ENCODE measurements around the gene TUBA1B. TPM values are rescaled to one million over a fixed set of nuclear protein-coding genes. Genes with fewer than 3 reads are reported as not detected.
A peak's percentile ranks its signal among the peaks of the same experiment; 100 is the strongest.

Gene TUBA1B
- total and polyA plus RNA-seq, 2 of the 13 experiments (the other 11 are each of a cell fraction or from before 2014, with no cell fraction given): 1,275 to 1,353 TPM

DNA sequence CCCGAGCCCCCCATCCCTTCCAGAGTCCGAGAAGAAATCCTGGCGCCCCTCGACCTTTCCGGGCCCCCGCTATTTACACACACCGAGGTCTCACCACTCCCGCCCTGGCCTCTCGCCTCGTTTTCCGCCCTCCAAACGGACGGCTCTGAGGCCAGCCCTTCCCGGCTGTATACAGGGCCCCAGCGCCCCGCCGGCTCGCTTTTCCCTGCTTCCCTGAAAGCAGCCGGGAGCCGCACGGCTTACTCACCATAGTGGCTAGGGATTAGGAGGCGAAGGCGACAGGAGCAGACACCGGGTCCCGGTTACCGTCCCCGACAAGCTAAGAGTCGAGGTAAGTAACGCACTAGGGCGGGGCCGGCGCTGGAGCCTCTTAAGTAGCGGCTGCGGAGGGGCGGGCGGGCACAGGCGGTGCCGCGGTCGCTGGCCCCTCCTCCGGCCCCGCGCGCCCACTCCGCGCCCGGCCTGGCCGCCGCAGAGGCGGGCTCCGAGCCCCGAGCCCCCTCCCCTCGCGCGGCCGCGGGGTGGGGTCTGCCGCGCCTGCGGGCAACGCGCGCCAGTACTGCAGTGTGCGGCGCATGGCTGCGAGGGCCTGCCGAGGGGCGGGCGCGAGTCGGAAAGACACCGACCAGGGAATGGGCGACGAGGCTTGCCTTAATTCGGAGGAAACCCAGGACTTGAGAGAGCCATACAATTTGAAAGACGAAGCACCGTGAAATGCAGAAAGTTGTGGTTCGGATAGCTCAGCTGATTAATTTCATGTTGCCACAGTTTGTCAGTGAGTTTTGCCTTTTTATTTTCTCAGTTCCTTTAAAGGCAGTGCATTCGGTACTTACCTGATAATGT lies at the start of gene TUBA1B (continued):
- TF ChIP-seq, protein P1, sequence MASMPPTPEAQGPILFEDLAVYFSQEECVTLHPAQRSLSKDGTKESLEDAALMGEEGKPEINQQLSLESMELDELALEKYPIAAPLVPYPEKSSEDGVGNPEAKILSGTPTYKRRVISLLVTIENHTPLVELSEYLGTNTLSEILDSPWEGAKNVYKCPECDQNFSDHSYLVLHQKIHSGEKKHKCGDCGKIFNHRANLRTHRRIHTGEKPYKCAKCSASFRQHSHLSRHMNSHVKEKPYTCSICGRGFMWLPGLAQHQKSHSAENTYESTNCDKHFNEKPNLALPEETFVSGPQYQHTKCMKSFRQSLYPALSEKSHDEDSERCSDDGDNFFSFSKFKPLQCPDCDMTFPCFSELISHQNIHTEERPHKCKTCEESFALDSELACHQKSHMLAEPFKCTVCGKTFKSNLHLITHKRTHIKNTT (CRISPR knock-in tag; IDR thresholded peaks at IDR 0.05): no peak
- peak; percentile 88 for TF ChIP-seq TAF1 (CRISPR knock-in tag; IDR thresholded peaks at IDR 0.05)
- no peak for TF ChIP-seq FOXP4 (CRISPR knock-in tag; IDR thresholded peaks at IDR 0.05)
- no peak for TF ChIP-seq TAF15 (IDR thresholded peaks at IDR 0.05; ENCODE audit: low read depth, low read length, poor library complexity, severe bottlenecking)
- TF ChIP-seq ZNF7 (CRISPR knock-in tag; IDR thresholded peaks at IDR 0.05): no peak
- no peak for TF ChIP-seq FLYWCH1 (CRISPR knock-in tag; IDR thresholded peaks at IDR 0.05)
- TF ChIP-seq, protein P2, sequence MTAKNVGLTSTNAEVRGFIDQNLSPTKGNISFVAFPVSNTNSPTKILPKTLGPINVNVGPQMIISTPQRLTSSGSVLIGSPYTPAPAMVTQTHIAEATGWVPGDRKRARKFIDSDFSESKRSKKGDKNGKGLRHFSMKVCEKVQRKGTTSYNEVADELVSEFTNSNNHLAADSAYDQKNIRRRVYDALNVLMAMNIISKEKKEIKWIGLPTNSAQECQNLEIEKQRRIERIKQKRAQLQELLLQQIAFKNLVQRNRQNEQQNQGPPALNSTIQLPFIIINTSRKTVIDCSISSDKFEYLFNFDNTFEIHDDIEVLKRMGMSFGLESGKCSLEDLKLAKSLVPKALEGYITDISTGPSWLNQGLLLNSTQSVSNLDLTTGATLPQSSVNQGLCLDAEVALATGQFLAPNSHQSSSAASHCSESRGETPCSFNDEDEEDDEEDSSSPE (CRISPR knock-in tag; IDR thresholded peaks at IDR 0.05): peak; percentile 90
- TF ChIP-seq MNT (IDR thresholded peaks at IDR 0.05): no peak
- TF ChIP-seq RFX1 (IDR thresholded peaks at IDR 0.05): no peak
- no peak for TF ChIP-seq SOX6 (IDR thresholded peaks at IDR 0.05)
- TF ChIP-seq SOX6 (CRISPR knock-in tag; IDR thresholded peaks at IDR 0.05): no peak
- TF ChIP-seq ZNF281 (CRISPR knock-in tag; IDR thresholded peaks at IDR 0.05; ENCODE audit: borderline replicate concordance): no peak
- peak; percentile 89 for TF ChIP-seq SMAD9 (CRISPR knock-in tag; IDR thresholded peaks at IDR 0.05)
- TF ChIP-seq, protein P3, sequence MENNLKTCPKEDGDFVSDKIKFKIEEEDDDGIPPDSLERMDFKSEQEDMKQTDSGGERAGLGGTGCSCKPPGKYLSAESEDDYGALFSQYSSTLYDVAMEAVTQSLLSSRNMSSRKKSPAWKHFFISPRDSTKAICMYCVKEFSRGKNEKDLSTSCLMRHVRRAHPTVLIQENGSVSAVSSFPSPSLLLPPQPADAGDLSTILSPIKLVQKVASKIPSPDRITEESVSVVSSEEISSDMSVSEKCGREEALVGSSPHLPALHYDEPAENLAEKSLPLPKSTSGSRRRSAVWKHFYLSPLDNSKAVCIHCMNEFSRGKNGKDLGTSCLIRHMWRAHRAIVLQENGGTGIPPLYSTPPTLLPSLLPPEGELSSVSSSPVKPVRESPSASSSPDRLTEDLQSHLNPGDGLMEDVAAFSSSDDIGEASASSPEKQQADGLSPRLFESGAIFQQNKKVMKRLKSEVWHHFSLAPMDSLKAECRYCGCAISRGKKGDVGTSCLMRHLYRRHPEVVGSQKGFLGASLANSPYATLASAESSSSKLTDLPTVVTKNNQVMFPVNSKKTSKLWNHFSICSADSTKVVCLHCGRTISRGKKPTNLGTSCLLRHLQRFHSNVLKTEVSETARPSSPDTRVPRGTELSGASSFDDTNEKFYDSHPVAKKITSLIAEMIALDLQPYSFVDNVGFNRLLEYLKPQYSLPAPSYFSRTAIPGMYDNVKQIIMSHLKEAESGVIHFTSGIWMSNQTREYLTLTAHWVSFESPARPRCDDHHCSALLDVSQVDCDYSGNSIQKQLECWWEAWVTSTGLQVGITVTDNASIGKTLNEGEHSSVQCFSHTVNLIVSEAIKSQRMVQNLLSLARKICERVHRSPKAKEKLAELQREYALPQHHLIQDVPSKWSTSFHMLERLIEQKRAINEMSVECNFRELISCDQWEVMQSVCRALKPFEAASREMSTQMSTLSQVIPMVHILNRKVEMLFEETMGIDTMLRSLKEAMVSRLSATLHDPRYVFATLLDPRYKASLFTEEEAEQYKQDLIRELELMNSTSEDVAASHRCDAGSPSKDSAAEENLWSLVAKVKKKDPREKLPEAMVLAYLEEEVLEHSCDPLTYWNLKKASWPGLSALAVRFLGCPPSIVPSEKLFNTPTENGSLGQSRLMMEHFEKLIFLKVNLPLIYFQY (CRISPR knock-in tag; IDR thresholded peaks at IDR 0.05; ENCODE audit: borderline replicate concordance): no peak
